ENCODE results near the gene KIT.

The KIT gene

GRCh38 chr4:54745031-54745770 lies 87.4 kb downstream of the KIT start:
- DNase-seq (ENCODE audit: low read depth), result no peak

GRCh38 chr4:54746218-54746617 lies 88.5 kb downstream of the KIT start:
- DNase-seq (ENCODE audit: low read depth), result no peak

- no peak for DNase-seq (ENCODE audit: low read depth)
Observed at GRCh38 chr4:54750341-54750740, 92.6 kb downstream of the KIT start.

- no peak for DNase-seq (ENCODE audit: low read depth)
Observed at GRCh38 chr4:54754394-54754793, 96.6 kb downstream of the KIT start.

- no peak for DNase-seq (ENCODE audit: low read depth)
Observed at GRCh38 chr4:54764476-54764875, 106.7 kb downstream of the KIT start.

- DNase-seq (ENCODE audit: low read depth), result no peak
Observed at GRCh38 chr4:54767376-54767775, 109.6 kb downstream of the KIT start.

GRCh38 chr4:54773022-54773421 lies 115.3 kb downstream of the KIT start:
- DNase-seq (ENCODE audit: low read depth), result no peak

GRCh38 chr4:54779036-54779435 lies 121.3 kb downstream of the KIT start:
- DNase-seq (ENCODE audit: low read depth), result no peak

- no peak for DNase-seq (ENCODE audit: low read depth)
Observed at GRCh38 chr4:54779476-54780148, 121.9 kb downstream of the KIT start.

- DNase-seq (ENCODE audit: low read depth), result no peak
Observed at GRCh38 chr4:54780149-54780495, 122.4 kb downstream of the KIT start.

GRCh38 chr4:54781756-54782155 lies 124.0 kb downstream of the KIT start:
- no peak for DNase-seq (ENCODE audit: low read depth)

GRCh38 chr4:54783402-54784110 lies 125.8 kb downstream of the KIT start:
- no peak for DNase-seq (ENCODE audit: low read depth)

- no peak for DNase-seq (ENCODE audit: low read depth)
Observed at GRCh38 chr4:54784161-54784671, 126.5 kb downstream of the KIT start.
